NK-92 (cell line): ENCODE results near the gene NCBP1.

Source experiments
- DNase-seq: peaks from one replicate; lab custom pipeline; 2025; ENCODE audit not compliant: unreplicated experiment; lab: John Stamatoyannopoulos, UW

The NCBP1 gene

DNA sequence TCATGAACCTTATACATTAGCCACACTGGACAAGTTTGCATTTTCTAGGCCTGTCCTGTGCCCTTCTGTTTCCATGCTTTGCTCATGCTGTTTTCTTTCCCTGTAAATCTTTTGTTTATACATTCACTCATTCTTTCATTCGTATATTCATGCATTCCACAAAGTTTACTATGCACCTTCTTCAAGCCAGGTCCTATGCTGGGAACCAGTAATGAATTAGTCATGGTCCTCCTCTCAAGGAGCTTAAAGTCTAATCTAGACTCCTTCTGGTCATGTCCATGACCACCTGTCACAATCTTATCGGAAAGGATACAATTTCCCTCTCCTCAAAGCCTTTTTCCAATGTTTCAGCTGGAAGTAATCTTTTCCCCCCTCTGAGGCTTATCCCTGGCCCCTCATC is 72.6 kb downstream of the NCBP1 start:
- DNase-seq = no peak

DNA sequence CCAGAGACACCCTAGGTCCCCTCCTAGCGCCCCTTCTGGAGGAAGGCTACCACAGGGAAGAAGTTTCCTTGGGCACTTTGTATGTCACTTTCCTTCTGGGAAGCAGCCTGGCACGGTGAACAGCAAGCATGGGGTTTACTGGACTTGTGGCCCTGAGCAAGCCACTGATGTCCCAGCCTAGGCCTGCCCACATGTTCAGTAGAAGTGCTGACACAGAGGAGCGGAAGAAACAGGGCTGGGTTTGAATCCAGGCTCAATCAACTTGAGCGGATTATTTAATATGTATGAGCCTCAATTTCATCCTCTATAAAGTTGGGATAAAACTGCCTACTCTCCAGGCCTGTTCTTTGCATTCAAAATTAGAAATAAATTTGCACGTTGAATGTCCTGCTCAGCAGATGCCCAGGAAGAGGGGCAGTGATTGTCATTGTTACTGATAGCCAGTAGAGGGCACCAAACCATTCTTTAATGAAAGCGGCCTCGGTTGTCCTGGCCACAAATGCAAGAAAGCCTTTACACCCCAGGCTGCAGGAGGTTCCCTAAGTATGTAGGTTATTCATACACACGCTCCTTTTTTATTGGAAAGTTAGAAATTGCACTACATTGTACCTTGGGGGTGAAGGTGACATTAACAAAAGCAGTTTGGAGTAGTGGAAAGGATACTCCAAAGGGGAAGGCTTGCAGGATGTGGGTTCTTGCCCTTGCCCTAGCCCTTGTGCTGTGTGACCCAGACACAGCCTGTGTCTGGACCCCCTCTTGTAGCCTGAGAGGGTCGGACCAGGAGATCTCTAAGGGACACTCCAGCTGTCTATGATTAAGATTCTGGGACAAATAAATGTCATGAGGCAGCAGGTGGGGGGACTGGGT is 77.0 kb downstream of the NCBP1 start:
- no peak for DNase-seq

DNA sequence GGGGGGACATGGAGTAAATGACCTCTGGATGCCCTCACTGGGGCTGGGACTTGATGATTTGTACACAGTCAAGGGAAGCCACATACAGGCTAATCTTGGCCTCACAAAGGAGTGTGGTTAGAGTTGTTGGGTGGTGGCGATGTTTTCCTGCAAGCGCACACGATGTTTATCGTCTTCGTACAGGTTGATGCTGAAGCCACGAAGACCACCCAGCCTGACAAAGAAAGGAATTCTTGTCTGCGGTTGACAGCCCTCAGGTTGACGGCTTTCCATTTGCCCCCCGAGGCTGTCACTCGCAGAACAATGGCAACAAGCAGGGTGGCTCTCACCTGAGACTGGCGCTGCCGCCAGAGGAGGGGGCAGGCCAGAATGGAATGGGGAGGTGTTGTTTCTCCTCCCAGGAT is 77.6 kb downstream of the NCBP1 start:
- DNase-seq = no peak

DNA sequence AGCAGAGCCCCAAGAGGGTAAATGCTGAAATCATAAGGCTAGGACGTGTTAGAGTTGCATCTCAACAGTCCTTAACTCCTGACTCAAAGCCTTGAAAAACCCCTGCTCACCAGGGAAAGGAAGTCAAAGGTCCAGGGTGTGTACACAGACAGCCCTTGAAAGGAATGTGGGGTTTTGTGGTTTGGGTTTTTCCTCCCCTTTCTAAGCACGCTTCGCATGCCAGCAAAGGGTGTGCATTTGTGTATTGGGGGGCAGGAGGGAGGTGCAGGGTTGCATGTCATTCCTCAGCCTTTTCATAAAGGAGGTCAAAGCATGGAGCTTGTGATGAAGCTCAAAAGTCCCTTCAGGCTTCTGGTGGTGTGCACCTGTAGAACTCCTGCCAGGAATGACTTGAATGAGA is 80.8 kb downstream of the NCBP1 start:
- no peak for DNase-seq

DNA sequence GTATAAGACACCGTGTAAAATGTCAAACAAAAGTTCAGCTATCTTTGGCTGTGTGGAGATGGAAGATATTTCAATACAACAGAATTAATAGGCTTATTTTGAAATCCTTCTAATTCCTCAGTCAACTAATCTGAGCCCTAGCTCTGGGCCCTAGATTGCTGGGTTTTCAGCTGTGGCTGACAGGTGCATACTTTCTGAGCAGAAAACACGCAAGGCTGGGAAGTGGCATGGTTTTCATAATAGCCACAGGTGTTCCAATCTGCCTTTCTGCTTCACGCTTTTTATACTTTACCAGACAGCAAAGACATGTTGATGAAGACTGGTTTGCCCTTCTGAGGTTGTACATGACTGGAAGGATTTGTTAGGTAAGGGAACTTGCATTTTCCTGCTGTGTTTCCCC is 84.2 kb downstream of the NCBP1 start:
- DNase-seq = no peak

DNA sequence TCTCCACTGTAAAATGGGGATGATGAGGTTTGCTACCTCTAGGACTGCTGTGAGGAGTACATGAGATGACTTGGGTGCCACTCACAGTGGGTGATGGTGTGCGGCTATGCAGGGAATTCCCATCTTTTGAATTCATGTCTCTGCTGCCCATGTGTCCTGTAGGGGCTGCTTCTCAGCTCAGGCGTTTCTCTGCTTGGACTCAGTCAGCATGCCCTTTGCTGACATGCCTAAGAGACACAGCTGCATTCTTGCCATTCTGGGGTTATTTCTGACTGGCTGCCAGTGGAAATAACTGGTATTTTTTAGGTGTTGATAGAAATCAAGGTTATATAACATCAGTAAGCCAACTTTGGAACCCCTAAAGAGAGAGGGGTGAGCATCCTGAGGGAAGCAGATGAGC is 87.8 kb downstream of the NCBP1 start:
- no peak for DNase-seq

DNA sequence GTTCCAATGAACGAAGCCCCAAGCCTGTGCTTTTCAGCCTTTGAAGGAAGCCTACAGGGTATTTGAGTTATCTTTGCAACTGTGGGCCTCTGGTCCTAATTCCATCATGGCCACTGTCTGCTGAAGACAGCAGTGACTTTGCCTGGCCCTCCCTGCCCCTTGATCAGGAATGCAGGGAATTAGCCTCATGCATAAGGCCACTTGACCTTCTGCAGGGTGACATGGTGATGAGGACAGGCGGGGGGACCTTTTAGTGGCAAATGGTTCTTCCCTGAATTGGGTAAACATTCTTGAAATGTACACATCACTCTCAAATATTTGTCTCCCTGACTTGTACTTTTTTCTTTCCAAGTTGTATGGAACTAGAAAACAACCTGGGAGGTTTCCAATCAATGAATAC is 88.7 kb downstream of the NCBP1 start:
- DNase-seq = no peak
